Cardiac muscle cell (in vitro differentiated cells and primary cell): ENCODE measurements around the gene BCAS3. TPM values are rescaled to one million over a fixed set of nuclear protein-coding genes. Genes with fewer than 3 reads are reported as not detected.

Source experiments
- DNase-seq, 2 donors: peaks; one replicate each; pipeline versions ENCODE4 v3.0.0 to v3.0.0-alpha.2; 2010 to 2017; ENCODE audit warnings: low read depth in 1 of 2, low spot score in 1 of 2
- H3K27ac ChIP-seq: fragments of 200-600 bp; sonication (generic); 2 replicates; pipeline ENCODE4 v1.5.1; 2016
- H3K27me3 ChIP-seq: fragments of 200-600 bp; sonication (generic); 2 replicates; pipeline ENCODE4 v1.6.0; 2016; ENCODE audit warnings: control low read depth
- H3K36me3 ChIP-seq: fragments of 200-600 bp; sonication (generic); 2 replicates; pipeline ENCODE4 v1.5.1; 2016; ENCODE audit warnings: control low read depth
- H3K4me1 ChIP-seq: fragments of 200-600 bp; sonication (generic); 2 replicates; pipeline ENCODE4 v1.8.1; 2017; ENCODE audit warnings: low read depth, mild to moderate bottlenecking, mixed run types
- H3K4me3 ChIP-seq: fragments of 200-600 bp; sonication (generic); 2 replicates; pipeline ENCODE4 v1.5.1; 2016; ENCODE audit warnings: mild to moderate bottlenecking
- H3K9me3 ChIP-seq: fragments of 200-600 bp; sonication (generic); 2 replicates; pipeline ENCODE4 v1.5.1; 2017; ENCODE audit warnings: low read depth, mild to moderate bottlenecking, control low read depth
- polyA plus RNA-seq: library from polyadenylated mRNA; unstranded; fragments of >200 nt; fragmentation: Nextera tagmentation; extraction: Ambion mirVana; gene quantifications from 2 replicates; pipeline ENCODE4 v1.2.1, GENCODE V29; 2016
- total RNA-seq: library from RNA; depleted of rRNA; stranded (reverse); fragments of >200 nt; gene quantifications from 2 replicates; pipeline ENCODE4 v1.2.3, GENCODE V29; 2016
- TF ChIP-seq, protein P1 (sequence below): IDR thresholded peaks from 2 replicates; pipeline ENCODE4 v1.5.1; 2012; ENCODE audit warnings: low read depth, mild to moderate bottlenecking, low read length

Gene BCAS3
- total and polyA plus RNA-seq, 2 experiments from 2014 or later: 36.5 to 39.6 TPM

DNA sequence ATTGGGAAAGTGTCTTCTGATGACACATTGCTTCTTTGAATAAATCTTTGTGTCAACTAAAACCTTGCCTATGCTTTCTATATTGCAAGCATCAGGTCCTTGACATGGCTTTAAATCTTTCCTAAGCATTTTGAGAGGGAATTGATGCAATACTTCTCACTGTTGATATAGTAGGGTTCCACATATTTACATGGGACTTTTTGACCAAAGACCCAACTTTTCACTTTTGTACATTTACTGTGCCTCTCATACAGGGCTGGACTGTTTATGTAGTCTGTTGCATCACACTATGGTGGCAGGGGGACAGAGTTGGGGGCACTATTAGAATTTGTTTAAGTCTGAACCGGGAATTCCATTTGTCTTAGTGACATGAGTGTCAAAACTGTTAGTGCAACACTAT is 413.4 kb downstream of the BCAS3 start:
- H3K27me3 ChIP-seq: no peaks in the 10 kb centered on the region
- TF ChIP-seq, protein P1, sequence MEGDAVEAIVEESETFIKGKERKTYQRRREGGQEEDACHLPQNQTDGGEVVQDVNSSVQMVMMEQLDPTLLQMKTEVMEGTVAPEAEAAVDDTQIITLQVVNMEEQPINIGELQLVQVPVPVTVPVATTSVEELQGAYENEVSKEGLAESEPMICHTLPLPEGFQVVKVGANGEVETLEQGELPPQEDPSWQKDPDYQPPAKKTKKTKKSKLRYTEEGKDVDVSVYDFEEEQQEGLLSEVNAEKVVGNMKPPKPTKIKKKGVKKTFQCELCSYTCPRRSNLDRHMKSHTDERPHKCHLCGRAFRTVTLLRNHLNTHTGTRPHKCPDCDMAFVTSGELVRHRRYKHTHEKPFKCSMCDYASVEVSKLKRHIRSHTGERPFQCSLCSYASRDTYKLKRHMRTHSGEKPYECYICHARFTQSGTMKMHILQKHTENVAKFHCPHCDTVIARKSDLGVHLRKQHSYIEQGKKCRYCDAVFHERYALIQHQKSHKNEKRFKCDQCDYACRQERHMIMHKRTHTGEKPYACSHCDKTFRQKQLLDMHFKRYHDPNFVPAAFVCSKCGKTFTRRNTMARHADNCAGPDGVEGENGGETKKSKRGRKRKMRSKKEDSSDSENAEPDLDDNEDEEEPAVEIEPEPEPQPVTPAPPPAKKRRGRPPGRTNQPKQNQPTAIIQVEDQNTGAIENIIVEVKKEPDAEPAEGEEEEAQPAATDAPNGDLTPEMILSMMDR: no peak
- H3K9me3 ChIP-seq: no peaks in the 10 kb centered on the region
- no peak for DNase-seq
- no peaks in the 10 kb centered on the region for H3K4me1 ChIP-seq
- no peaks in the 10 kb centered on the region for H3K36me3 ChIP-seq
- H3K4me3 ChIP-seq: no peak overlapping the region
- no peak overlapping the region for H3K27ac ChIP-seq

DNA sequence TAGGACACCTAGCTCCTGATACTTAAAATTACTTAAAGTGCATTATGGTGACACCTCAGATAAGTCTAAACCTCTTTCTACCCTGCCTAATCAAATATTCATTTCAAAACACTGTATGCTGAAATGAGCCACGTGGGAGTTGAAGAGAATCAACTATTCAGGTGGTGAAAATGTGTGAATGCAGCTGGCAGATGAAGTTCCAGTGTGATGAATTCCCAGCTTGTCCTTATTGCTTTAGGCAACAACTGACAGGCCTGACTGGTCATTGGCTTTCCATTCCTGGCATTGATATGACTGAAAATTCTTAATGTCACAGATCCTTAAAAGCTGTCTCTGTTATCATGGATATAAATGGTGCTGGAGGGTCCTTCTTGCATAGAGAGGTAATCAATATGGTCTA is 420.1 kb downstream of the BCAS3 start:
- H3K9me3 ChIP-seq: no peaks in the 10 kb centered on the region
- H3K4me1 ChIP-seq: no peaks in the 10 kb centered on the region
- DNase-seq: no peak
- no peaks in the 10 kb centered on the region for H3K27me3 ChIP-seq
- H3K4me3 ChIP-seq: no peak overlapping the region
- no peaks in the 10 kb centered on the region for H3K36me3 ChIP-seq
- TF ChIP-seq, protein P1: no peak
- H3K27ac ChIP-seq: no peak overlapping the region

DNA sequence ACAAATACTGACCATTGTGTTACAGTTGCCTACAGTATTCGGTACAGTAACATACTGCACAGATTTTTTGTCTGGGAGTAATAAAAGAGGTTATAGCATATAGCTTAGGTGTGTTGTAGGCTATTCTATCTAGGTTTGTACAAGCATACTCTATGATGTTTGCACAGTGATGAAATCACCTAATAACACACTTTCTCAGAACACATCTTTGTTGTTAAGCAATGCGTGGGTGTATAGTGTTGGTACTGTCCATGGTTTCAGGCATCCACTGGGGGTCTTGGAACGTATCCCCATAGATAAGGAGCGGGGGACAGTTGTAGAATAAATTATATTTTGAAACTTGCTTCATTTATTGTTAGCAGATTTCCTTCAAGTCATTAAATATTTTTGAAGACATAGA is 428.7 kb downstream of the BCAS3 start:
- Histone ChIP-seq H3K4me3 (no peak overlapping the region), H3K36me3 (no peaks in the 10 kb centered on the region), H3K9me3 (no peaks in the 10 kb centered on the region), H3K27me3 (no peaks in the 10 kb centered on the region), H3K27ac (no peak overlapping the region), H3K4me1 (peaks cover 7% of the 10 kb centered on the region)
- TF ChIP-seq, protein P1: no peak
- no peak for DNase-seq

DNA sequence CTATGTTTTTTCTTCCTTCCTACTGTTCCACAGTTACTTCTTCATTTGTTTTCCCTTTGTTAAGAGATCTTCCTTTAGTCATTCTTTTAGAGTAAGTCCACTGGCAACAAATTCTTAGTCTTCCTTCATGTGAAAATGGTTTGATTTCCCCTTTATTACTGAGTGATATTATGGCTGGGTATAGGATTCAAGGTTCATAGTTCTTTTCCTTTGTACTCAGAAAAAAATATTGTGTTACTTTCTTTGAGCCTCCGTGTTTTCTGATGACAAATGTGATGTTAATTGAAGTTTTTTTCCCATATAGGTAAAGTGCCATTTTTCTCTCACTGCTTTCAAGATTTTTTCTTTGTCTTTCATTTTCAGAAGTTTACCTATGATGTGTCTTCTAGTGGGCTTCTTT is 438.9 kb downstream of the BCAS3 start:
- Histone ChIP-seq H3K4me3 (no peak overlapping the region), H3K27me3 (no peaks in the 10 kb centered on the region), H3K9me3 (no peaks in the 10 kb centered on the region), H3K36me3 (no peaks in the 10 kb centered on the region), H3K4me1 (no peaks in the 10 kb centered on the region), H3K27ac (no peak overlapping the region)
- DNase-seq: no peak
- TF ChIP-seq, protein P1: no peak

- Histone ChIP-seq H3K27ac (no peak overlapping the region), H3K36me3 (no peaks in the 10 kb centered on the region), H3K27me3 (no peaks in the 10 kb centered on the region), H3K4me3 (no peak overlapping the region), H3K9me3 (no peaks in the 10 kb centered on the region), H3K4me1 (no peaks in the 10 kb centered on the region)
- TF ChIP-seq, protein P1: no peak
- no peak for DNase-seq
Measured at GRCh38 chr17:61117983-61118382, 440.3 kb downstream of the BCAS3 start.

DNA sequence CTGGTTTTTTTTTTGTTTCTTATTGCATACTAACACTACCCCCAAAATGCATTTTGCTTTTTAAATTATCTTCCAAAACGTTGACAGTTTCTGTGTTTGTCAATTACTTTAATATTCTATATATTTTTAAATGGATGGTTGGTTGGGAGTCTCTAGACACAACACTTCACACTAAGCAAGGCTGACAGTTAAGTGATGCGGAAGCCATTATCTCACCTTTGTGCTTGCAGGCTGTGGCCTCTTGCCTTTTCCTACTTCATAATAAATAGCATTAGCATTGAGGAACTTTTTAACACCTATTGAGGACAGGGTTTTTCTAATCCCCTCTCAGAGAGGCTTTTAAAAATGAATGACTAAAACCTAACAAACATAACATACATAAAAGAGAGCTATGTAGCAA is 441.2 kb downstream of the BCAS3 start:
- Histone ChIP-seq H3K9me3 (no peaks in the 10 kb centered on the region), H3K27me3 (no peaks in the 10 kb centered on the region), H3K27ac (no peak overlapping the region), H3K4me3 (no peak overlapping the region), H3K4me1 (no peaks in the 10 kb centered on the region), H3K36me3 (no peaks in the 10 kb centered on the region)
- TF ChIP-seq, protein P1: no peak
- DNase-seq: no peak
